GM12878 (cell line): ENCODE measurements around the gene LETM1. TPM values are rescaled to one million over a fixed set of nuclear protein-coding genes. Genes with fewer than 3 reads are reported as not detected.

Experiments used
- ATAC-seq: fragments of 200-7000 bp; cut with Tn5 transposase; 3 replicates; pipeline ENCODE4 v1.9.1; 2020; ENCODE audit warnings: mild to moderate bottlenecking, moderate library complexity
- BruUV-seq: library from RNA; stranded (reverse); fragments of 400-500 nt; replicated peaks from 2 replicates; lab custom pipeline; 2021; lab: Mats Ljungman, UMichigan
- CTCF ChIA-PET: fragments of 300-600 bp; sonication (Branson Sonifier 250); formaldehyde crosslinking; extraction: SDS; loops from one replicate; lab custom pipeline; 2021; ENCODE audit warnings: inconsistent platforms; lab: Yijun Ruan, JAX
- POLR2A ChIA-PET: fragments of 350-600 bp; formaldehyde crosslinking; extraction: SDS; loops from one replicate; lab custom pipeline; 2021; ENCODE audit warnings: inconsistent platforms; lab: Charles Lee
- RAD21 ChIA-PET: fragments of 300-600 bp; sonication (Branson Sonifier 250); formaldehyde crosslinking; loops from one replicate; lab custom pipeline; 2023; ENCODE audit warnings: antibody characterized with exemption; ENCODE audit not compliant: unreplicated experiment; lab: Charles Lee
- SMC1A ChIA-PET: fragments of 300-600 bp; sonication (Branson Sonifier 250); formaldehyde crosslinking; loops from one replicate; lab custom pipeline; 2023; ENCODE audit not compliant: unreplicated experiment, uncharacterized antibody; lab: Charles Lee
- DNase-seq: peaks from one replicate; pipeline ENCODE4 v3.0.0-alpha.2; 2011; ENCODE audit warnings: low read depth, low spot score
- FAIRE-seq: peaks from 3 replicates; lab custom pipeline; 2011; peaks lifted over from hg19 to GRCh38; lab: Jason Lieb, UNC
- H2AFZ ChIP-seq: 2 replicates; pipeline ENCODE4 v1.6.0; 2011; ENCODE audit warnings: low read depth, low read length, control low read depth; ENCODE audit not compliant: control insufficient read depth
- H3K27ac ChIP-seq: 2 replicates; pipeline ENCODE4 v1.5.1; 2011; ENCODE audit warnings: control low read depth; ENCODE audit not compliant: control insufficient read depth, insufficient read depth
- H3K27me3 ChIP-seq, 2 experiments: replicated peaks in 1 of 2; 2 replicates each; pipeline versions ENCODE4 v1.6.0 to v1.6.1; 2011; ENCODE audit warnings: low read length in 1 of 2; ENCODE audit not compliant: control insufficient read depth in 2 of 2, insufficient read depth in 2 of 2
- H3K36me3 ChIP-seq, 2 experiments: 2 replicates each; pipeline ENCODE4 v1.5.1; 2011; ENCODE audit warnings: low read length in 1 of 2; ENCODE audit not compliant: control insufficient read depth in 2 of 2, insufficient read depth in 2 of 2
- H3K4me1 ChIP-seq: 2 replicates; pipeline ENCODE4 v1.6.1; 2011; ENCODE audit warnings: mild to moderate bottlenecking, low read length, moderate library complexity, mixed read lengths; ENCODE audit not compliant: control insufficient read depth, insufficient read depth
- H3K4me2 ChIP-seq: 2 replicates; pipeline ENCODE4 v1.6.0; 2011; ENCODE audit warnings: control low read depth; ENCODE audit not compliant: control insufficient read depth, insufficient read depth
- H3K4me3 ChIP-seq: fragments of 200-600 bp; sonication (generic); 2 replicates; pipeline ENCODE4 v1.5.1; 2016
- H3K79me2 ChIP-seq: 2 replicates; pipeline ENCODE4 v1.6.0; 2011; ENCODE audit warnings: low read length; ENCODE audit not compliant: control insufficient read depth, insufficient read depth
- H3K9ac ChIP-seq: 2 replicates; pipeline ENCODE4 v1.8.0; 2011; ENCODE audit warnings: low read length, control low read depth, mixed read lengths; ENCODE audit not compliant: control insufficient read depth, insufficient read depth
- H3K9me3 ChIP-seq: replicated peaks from 3 replicates; pipeline ENCODE4 v1.5.1; 2011; ENCODE audit warnings: mild to moderate bottlenecking, low read length; ENCODE audit not compliant: control insufficient read depth, insufficient read depth
- H4K20me1 ChIP-seq: 2 replicates; pipeline ENCODE4 v1.6.0; 2011; ENCODE audit not compliant: control insufficient read depth, insufficient read depth
- IRF4 ChIP-seq: IDR thresholded peaks from 2 replicates; pipeline ENCODE4 v1.6.1; 2011; ENCODE audit warnings: low read depth, low read length
- MXI1 ChIP-seq: fragments of 150-350 bp; IDR thresholded peaks from 2 replicates; pipeline ENCODE4 v1.6.1; 2011; ENCODE audit warnings: low read depth, mild to moderate bottlenecking, inconsistent platforms, low read length, improper control_type of control experiment
- NFIC ChIP-seq: IDR thresholded peaks from 2 replicates; pipeline ENCODE4 v1.6.1; 2012; ENCODE audit warnings: low read depth, mild to moderate bottlenecking, inconsistent platforms, low read length, moderate library complexity
- PAX8 ChIP-seq: fragments of 450-650 bp; IDR thresholded peaks from 2 replicates; pipeline ENCODE4 v1.6.1; 2017; ENCODE audit warnings: mild to moderate bottlenecking, moderate library complexity
- POLR2AphosphoS5 ChIP-seq: IDR thresholded peaks from 2 replicates; pipeline ENCODE4 v1.6.1; 2011; ENCODE audit warnings: mild to moderate bottlenecking, low read length, inconsistent platforms
- RAD51 ChIP-seq: fragments of 450-650 bp; IDR thresholded peaks from 2 replicates; pipeline ENCODE4 v1.6.1; 2016; ENCODE audit warnings: moderate library complexity, mild to moderate bottlenecking, inconsistent platforms
- RUNX3 ChIP-seq: IDR thresholded peaks from 2 replicates; pipeline ENCODE4 v1.6.1; 2012; ENCODE audit warnings: low read length, inconsistent platforms
- SMAD5 ChIP-seq: IDR thresholded peaks from 2 replicates; pipeline ENCODE4 v1.6.1; 2016; ENCODE audit warnings: antibody characterized with exemption, low read depth
- SP1 ChIP-seq: IDR thresholded peaks from one replicate; pipeline ENCODE4 v1.6.1; 2011; ENCODE audit warnings: low read depth, low read length
- SREBF2 ChIP-seq: IDR thresholded peaks from 2 replicates; pipeline ENCODE4 v1.6.1; 2012; ENCODE audit warnings: mild to moderate bottlenecking, low read length
- SUZ12 ChIP-seq: fragments of 200-600 bp; sonication (generic); IDR thresholded peaks from one replicate; pipeline ENCODE4 v1.6.1; 2018; ENCODE audit warnings: antibody characterized with exemption, mild to moderate bottlenecking; ENCODE audit not compliant: unreplicated experiment
- TCF12 ChIP-seq: IDR thresholded peaks from 2 replicates; pipeline ENCODE4 v1.6.1; 2011; ENCODE audit warnings: low read depth, mild to moderate bottlenecking, low read length
- YY1 ChIP-seq: IDR thresholded peaks from 2 replicates; pipeline ENCODE4 v1.6.1; 2011; ENCODE audit warnings: low read depth, mild to moderate bottlenecking, low read length
- WGBS: methylation state at CpG from one replicate; pipeline ENCODE4 v1.1.6; 2016; ENCODE audit warnings: low lambda C conversion rate; ENCODE audit not compliant: insufficient replicate concordance, insufficient coverage; ENCODE audit errors: missing lambda C conversion rate; 5-methylcytosine and 5-hydroxymethylcytosine counted together
- in situ Hi-C: fragments of 300-500 bp; cut with MboI; formaldehyde crosslinking; loops from 9 replicates; pipeline ENCODE4 v1.14.3; 2018; ENCODE audit warnings: mixed read lengths
- intact Hi-C: fragments of 100-400 bp; cut with micrococcal nuclease; formaldehyde crosslinking; loops from one replicate; pipeline ENCODE4 v1.14.2; 2022; ENCODE audit not compliant: unreplicated experiment
- polyA plus RNA-seq, 11 experiments: library from polyadenylated mRNA; depleted of rRNA in 4 of 11; unstranded in 6 of 11; stranded (reverse) in 5 of 11; fragments of >200 nt; fragmentation: Nextera tagmentation in 4 of 11; fragmentation: Illumina TruSeq in 1 of 11; extraction: Ambion mirVana in 4 of 11; extraction: Trizol in 1 of 11; gene quantifications; 1 replicate in 1 of 11; 2 replicates in 10 of 11; pipeline versions ENCODE4 v1.2.1 to v1.2.3, GENCODE V29; 2011 to 2016; ENCODE audit warnings: inconsistent platforms in 2 of 11, missing spikeins in 2 of 11, low read depth in 1 of 11
- total RNA-seq, 4 experiments: library from RNA; depleted of rRNA in 3 of 4; stranded (reverse); fragments of >200 nt in 3 of 4; fragmentation: Illumina TruSeq in 1 of 4; extraction: Trizol in 1 of 4; gene quantifications; 2 replicates each; pipeline versions ENCODE4 v1.2.1 to v1.2.3, GENCODE V29; 2013 to 2021
- TF ChIP-seq, protein P1 (sequence below): fragments of 450-650 bp; IDR thresholded peaks from 2 replicates; pipeline ENCODE4 v1.6.1; 2016; ENCODE audit warnings: mild to moderate bottlenecking
- TF ChIP-seq, protein P2 (sequence below): fragments of 450-650 bp; IDR thresholded peaks from 2 replicates; pipeline ENCODE4 v1.6.1; 2014; ENCODE audit warnings: mild to moderate bottlenecking

LETM1 gene
- total and polyA plus RNA-seq, 10 of the 15 experiments (the other 5 are each of a cell fraction or from before 2014, with no cell fraction given) = 2.6 to 65.2 (median 30.2) TPM

DNA sequence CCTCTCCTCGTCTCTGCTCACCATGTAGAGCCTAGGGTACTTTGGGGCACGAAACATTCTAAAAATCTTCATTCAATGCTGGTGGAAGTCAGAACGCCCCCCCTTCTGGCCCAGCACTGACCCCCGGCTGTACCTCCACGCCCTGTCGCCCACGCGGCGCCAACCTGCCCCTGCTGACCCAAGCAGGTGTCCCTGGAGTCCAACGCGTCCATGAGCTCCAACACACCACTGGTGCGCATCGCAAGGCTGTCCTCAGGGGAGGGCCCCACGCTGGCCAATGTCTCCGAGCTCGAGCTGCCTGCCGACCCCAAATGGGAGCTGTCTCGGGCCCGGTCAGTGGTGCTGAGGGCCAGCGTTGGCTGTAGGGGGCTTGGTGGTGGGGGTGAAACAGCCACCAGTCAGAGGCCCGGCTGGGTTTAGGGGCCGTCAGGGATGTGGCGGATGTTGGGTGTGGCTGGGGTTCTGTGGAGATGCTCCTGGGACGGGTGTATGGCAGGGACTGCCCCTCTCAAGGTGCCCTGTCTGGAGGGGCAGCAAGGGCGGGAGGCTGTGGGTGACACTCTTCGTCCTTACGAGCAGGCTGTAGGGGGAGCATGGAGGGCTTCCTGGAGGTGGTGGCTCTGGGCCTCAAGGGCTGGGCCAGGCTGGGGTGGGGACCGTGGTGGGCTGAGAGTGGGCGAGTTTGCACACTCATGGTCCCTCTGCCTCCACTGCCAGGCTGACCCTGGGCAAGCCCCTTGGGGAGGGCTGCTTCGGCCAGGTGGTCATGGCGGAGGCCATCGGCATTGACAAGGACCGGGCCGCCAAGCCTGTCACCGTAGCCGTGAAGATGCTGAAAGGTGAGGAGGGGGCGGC is 51.1 kb downstream of the LETM1 start:
- no peak for FAIRE-seq

More for the DNA sequence above, 51.1 kb downstream of the LETM1 start:
- intact Hi-C loops = no loop called here
- H3K9me3 ChIP-seq = no peaks in the 10 kb centered on the region
- POLR2A ChIA-PET = no interaction called here
- ATAC-seq = no peak
- SMC1A ChIA-PET = no interaction called here
- TF ChIP-seq RAD51 (no peak), POLR2AphosphoS5 (no peak), SMAD5 (no peak), YY1 (no peak), IRF4 (no peak), SREBF2 (no peak), NFIC (no peak), SUZ12 (no peak), RUNX3 (no peak), PAX8 (no peak), SP1 (no peak), TCF12 (no peak), MXI1 (no peak)
- TF ChIP-seq, protein P1, sequence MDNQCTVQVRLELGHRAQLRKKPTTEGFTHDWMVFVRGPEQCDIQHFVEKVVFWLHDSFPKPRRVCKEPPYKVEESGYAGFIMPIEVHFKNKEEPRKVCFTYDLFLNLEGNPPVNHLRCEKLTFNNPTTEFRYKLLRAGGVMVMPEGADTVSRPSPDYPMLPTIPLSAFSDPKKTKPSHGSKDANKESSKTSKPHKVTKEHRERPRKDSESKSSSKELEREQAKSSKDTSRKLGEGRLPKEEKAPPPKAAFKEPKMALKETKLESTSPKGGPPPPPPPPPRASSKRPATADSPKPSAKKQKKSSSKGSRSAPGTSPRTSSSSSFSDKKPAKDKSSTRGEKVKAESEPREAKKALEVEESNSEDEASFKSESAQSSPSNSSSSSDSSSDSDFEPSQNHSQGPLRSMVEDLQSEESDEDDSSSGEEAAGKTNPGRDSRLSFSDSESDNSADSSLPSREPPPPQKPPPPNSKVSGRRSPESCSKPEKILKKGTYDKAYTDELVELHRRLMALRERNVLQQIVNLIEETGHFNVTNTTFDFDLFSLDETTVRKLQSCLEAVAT = no peak
- TF ChIP-seq, protein P2, sequence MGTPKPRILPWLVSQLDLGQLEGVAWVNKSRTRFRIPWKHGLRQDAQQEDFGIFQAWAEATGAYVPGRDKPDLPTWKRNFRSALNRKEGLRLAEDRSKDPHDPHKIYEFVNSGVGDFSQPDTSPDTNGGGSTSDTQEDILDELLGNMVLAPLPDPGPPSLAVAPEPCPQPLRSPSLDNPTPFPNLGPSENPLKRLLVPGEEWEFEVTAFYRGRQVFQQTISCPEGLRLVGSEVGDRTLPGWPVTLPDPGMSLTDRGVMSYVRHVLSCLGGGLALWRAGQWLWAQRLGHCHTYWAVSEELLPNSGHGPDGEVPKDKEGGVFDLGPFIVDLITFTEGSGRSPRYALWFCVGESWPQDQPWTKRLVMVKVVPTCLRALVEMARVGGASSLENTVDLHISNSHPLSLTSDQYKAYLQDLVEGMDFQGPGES = no peak
- TF ChIP-seq, all 136 proteins: peak for 0
- ChIA-PET RAD21 (no interaction called here), CTCF (no interaction called here)
- Histone ChIP-seq H3K79me2 (no peaks in the 10 kb centered on the region), H3K9ac (no peak overlapping the region), H3K4me1 (no peaks in the 10 kb centered on the region), H3K27ac (no peak overlapping the region), H2AFZ (no peak overlapping the region), H3K4me3 (no peak overlapping the region), H4K20me1 (no peaks in the 10 kb centered on the region), H3K4me2 (no peak overlapping the region), H3K27me3 (no peaks in the 10 kb centered on the region), H3K36me3 (no peaks in the 10 kb centered on the region)
- in situ Hi-C loops = no loop called here
- DNase-seq = no peak
- 58% methylated on average over 36 of the region's 37 CpGs for WGBS
- no TSS peak for BruUV-seq
